Measurements from ENCODE around the gene POU3F3.

Gene POU3F3

GRCh38 chr2:104825124-104825865, 28.6 kb upstream of the POU3F3 start:
- POLR2A ChIA-PET, result no interaction called here
- CTCF ChIA-PET, result no interaction called here
- TF ChIP-seq, protein P1, sequence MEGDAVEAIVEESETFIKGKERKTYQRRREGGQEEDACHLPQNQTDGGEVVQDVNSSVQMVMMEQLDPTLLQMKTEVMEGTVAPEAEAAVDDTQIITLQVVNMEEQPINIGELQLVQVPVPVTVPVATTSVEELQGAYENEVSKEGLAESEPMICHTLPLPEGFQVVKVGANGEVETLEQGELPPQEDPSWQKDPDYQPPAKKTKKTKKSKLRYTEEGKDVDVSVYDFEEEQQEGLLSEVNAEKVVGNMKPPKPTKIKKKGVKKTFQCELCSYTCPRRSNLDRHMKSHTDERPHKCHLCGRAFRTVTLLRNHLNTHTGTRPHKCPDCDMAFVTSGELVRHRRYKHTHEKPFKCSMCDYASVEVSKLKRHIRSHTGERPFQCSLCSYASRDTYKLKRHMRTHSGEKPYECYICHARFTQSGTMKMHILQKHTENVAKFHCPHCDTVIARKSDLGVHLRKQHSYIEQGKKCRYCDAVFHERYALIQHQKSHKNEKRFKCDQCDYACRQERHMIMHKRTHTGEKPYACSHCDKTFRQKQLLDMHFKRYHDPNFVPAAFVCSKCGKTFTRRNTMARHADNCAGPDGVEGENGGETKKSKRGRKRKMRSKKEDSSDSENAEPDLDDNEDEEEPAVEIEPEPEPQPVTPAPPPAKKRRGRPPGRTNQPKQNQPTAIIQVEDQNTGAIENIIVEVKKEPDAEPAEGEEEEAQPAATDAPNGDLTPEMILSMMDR (IDR thresholded peaks at IDR 0.05; ENCODE audit: insufficient read depth, low read length, missing control alignments), result no peak
- H3K4me3 ChIP-seq (ENCODE audit: low read depth, low read length), result no peak overlapping the region
- no peak for DNase-seq (ENCODE audit: low read depth, low spot score)

DNA sequence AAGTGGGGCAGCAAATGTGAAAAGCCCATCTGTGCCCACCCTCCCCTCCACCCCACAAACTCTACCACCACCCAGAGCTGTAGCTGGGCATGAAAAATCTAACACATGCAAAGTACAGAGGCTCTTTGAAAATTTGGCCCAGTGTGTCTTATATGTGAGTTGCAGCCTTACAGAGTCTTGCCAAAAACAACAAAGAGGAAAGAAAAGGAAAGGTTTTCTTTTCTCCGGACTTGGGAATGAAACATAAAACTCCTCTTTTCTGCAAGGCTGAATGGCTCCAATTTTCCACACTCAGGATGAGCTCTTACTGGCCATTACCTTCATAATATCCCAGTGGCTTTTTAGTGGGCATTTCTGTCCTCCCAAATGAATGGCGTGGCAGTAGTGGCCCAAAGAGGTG, 27.9 kb upstream of the POU3F3 start:
- POLR2A ChIA-PET, result no interaction called here
- TF ChIP-seq, protein P1 (IDR thresholded peaks at IDR 0.05; ENCODE audit: insufficient read depth, low read length, missing control alignments), result no peak
- DNase-seq (ENCODE audit: low read depth, low spot score), result no peak
- CTCF ChIA-PET, result no interaction called here
- no peak overlapping the region for H3K4me3 ChIP-seq (ENCODE audit: low read depth, low read length)

- TF ChIP-seq, protein P1 (IDR thresholded peaks at IDR 0.05; ENCODE audit: insufficient read depth, low read length, missing control alignments), result no peak
- POLR2A ChIA-PET, result no interaction called here
- CTCF ChIA-PET, result no interaction called here
- DNase-seq (ENCODE audit: low read depth, low spot score), result no peak
- no peak overlapping the region for H3K4me3 ChIP-seq (ENCODE audit: low read depth, low read length)
Measured at GRCh38 chr2:104831742-104832141, 22.2 kb upstream of the POU3F3 start.

- POLR2A ChIA-PET, result no interaction called here
- TF ChIP-seq, protein P1 (IDR thresholded peaks at IDR 0.05; ENCODE audit: insufficient read depth, low read length, missing control alignments), result no peak
- H3K4me3 ChIP-seq (ENCODE audit: low read depth, low read length), result no peak overlapping the region
- no peak for DNase-seq (ENCODE audit: low read depth, low spot score)
- CTCF ChIA-PET, result interaction anchor here (1.1 to 7.7 kb wide), 2 partner anchors 12 to 15 kb away, joined by 3 to 52 read pairs; no protein-coding TSS in a partner anchor
Measured at GRCh38 chr2:104834431-104835153, 19.3 kb upstream of the POU3F3 start.

DNA sequence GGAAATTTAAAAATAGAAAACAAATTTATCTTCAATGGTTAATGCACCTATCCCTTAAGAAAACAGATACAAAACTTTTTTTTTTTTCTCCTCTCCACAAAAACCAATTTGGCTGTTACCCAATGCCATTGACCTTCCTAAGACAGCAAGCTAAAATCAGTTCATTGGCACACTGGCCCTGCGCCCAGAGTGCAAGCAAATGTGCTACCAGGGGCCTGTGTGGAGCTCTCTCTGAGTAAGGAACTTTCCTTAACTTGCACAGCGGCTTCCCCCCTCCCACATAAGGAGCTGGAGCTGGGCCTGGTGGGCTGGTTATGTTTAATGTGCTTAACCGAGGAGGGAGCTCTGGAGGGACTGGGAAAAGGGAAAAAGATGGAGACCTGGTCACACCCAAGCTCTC, 17.6 kb upstream of the POU3F3 start:
- CTCF ChIA-PET, result interaction anchor here (0.8 to 7.7 kb wide), 2 partner anchors 11 to 14 kb away, joined by 3 to 52 read pairs; no protein-coding TSS in a partner anchor
- H3K4me3 ChIP-seq (ENCODE audit: low read depth, low read length), result no peak overlapping the region
- DNase-seq (ENCODE audit: low read depth, low spot score), result no peak
- TF ChIP-seq, protein P1 (IDR thresholded peaks at IDR 0.05; ENCODE audit: insufficient read depth, low read length, missing control alignments), result no peak
- POLR2A ChIA-PET, result no interaction called here

- no peak overlapping the region for H3K4me3 ChIP-seq (ENCODE audit: low read depth, low read length)
- POLR2A ChIA-PET, result no interaction called here
- DNase-seq (ENCODE audit: low read depth, low spot score), result no peak
- CTCF ChIA-PET, result interaction anchor here (7.7 kb wide), 1 partner anchor 13 kb away, joined by 52 read pairs; no protein-coding TSS in a partner anchor
- TF ChIP-seq, protein P1 (IDR thresholded peaks at IDR 0.05; ENCODE audit: insufficient read depth, low read length, missing control alignments), result no peak
Measured at GRCh38 chr2:104836841-104837240, 17.1 kb upstream of the POU3F3 start.

Measured in AG04449 (cell line).